NT2/D1 (cell line): Measurements from ENCODE around the gene APP.

Experiments used
- DNase-seq: peaks from one replicate; pipeline ENCODE4 v3.0.0-alpha.2; 2011; ENCODE audit warnings: low read depth, low spot score
- H3K27me3 ChIP-seq: 2 replicates; pipeline ENCODE4 v1.6.0; 2011; ENCODE audit warnings: mild to moderate bottlenecking; ENCODE audit not compliant: insufficient read length, insufficient read depth
- H3K36me3 ChIP-seq: 2 replicates; pipeline ENCODE4 v1.6.1; 2011; ENCODE audit warnings: mild to moderate bottlenecking, low read length, mixed read lengths; ENCODE audit not compliant: insufficient read depth, insufficient read length
- H3K4me1 ChIP-seq: 2 replicates; pipeline ENCODE4 v1.5.1; 2011; ENCODE audit not compliant: insufficient read depth, insufficient read length
- H3K4me3 ChIP-seq: 2 replicates; pipeline ENCODE4 v1.5.1; 2011; ENCODE audit warnings: low read depth; ENCODE audit not compliant: insufficient read length
- H3K9ac ChIP-seq: 2 replicates; pipeline ENCODE4 v1.6.0; 2011; ENCODE audit warnings: low read depth; ENCODE audit not compliant: insufficient read length
- H3K9me3 ChIP-seq: 2 replicates; pipeline ENCODE4 v1.5.1; 2011; ENCODE audit warnings: mild to moderate bottlenecking, low read length; ENCODE audit not compliant: insufficient read depth
- SUZ12 ChIP-seq: IDR thresholded peaks from 2 replicates; pipeline ENCODE4 v1.6.1; 2011; ENCODE audit not compliant: insufficient read length, insufficient read depth; ENCODE audit errors: extremely low read depth
- YY1 ChIP-seq: IDR thresholded peaks from 2 replicates; pipeline ENCODE4 v1.6.1; 2011; ENCODE audit not compliant: insufficient read length, insufficient read depth
- ZNF274 ChIP-seq: IDR thresholded peaks from 2 replicates; pipeline ENCODE4 v1.6.1; 2011; ENCODE audit warnings: mild to moderate bottlenecking, low read depth, low read length

The APP gene

DNA sequence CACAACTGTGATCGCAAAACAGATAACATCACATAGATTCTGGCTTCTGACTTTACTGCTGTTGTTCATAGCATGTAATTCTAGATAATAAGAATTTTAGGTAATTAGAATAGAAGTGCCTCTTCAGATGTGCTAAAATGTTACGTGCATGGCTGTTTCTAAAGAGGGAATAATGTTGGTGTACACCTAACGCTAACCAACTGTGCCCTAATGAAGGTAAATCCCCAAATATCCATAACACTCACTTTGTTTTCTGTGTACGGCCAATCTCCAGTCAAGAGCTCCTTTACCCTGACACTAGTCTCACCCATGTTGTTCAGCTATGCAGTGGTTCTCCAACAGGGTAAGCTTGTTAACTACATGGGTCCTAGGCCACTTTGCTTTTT is 44.4 kb downstream of the APP start:
- DNase-seq: no peak
- no peak overlapping the region for H3K9ac ChIP-seq
- H3K9me3 ChIP-seq: no peaks in the 10 kb centered on the region
- H3K4me3 ChIP-seq: no peak overlapping the region
- TF ChIP-seq YY1: no peak
- TF ChIP-seq ZNF274: no peak
- no peak for TF ChIP-seq SUZ12
- H3K36me3 ChIP-seq: peaks cover 5% of the 10 kb centered on the region
- H3K4me1 ChIP-seq: peaks cover 7% of the 10 kb centered on the region
- H3K27me3 ChIP-seq: no peaks in the 10 kb centered on the region

DNA sequence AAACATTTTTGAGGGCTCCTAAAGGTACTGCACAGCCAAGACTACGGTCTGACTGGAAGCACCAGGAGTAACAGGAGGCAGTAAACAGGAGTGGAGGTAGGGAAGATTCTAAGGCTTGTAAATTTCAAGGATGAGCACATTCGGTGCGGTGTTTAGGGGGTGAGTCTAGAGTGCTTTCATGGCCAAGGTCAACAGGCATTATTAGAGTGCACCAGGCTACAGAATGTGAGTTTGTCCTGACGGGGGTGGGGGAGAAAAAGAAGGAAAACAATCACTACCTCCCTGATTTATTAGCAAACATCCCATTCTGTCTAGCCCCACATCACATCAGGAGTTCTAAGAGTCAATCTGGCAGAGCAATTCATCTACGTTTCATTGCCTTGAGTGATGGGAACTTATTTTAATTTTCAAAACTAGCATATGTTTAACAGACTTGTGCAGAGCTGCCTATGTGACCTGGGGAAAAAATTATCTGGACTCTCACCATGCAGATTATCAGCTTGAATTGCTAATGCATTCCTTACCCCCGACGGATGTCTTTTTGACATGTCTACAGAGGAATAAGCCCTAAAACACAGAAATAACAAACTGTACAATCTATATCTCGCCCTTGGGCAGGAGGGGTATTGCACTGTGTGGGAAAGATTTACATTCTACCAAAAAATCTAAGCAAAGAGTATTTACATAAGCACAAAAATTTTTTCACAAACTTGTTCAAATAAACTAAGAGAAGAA is 45.0 kb downstream of the APP start:
- DNase-seq: no peak
- H3K4me1 ChIP-seq: peaks cover 7% of the 10 kb centered on the region
- H3K4me3 ChIP-seq: no peak overlapping the region

DNA sequence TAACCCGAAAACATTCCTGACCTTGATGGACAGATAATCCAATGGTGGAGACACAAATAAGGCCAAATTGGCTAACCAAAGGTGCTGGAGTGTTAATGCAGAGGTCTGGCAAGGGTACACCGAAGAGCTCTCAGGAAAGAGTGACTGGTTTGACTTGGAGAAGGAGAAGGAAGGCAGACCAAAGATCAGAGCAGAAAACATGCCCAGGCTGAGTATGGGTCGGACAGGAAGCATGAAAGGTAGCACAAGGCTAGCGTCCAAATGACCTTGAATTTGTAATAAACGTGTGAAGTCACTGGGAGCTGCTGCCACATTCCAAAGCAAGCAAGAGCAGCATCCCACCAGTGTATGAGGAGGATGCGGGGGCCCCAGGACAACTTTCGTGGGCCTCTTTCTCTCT is 45.7 kb downstream of the APP start:
- no peak overlapping the region for H3K4me3 ChIP-seq
- TF ChIP-seq ZNF274 (no peak), SUZ12 (no peak), YY1 (no peak)
- H3K9me3 ChIP-seq: no peaks in the 10 kb centered on the region
- DNase-seq: no peak
- peaks cover 10% of the 10 kb centered on the region for H3K36me3 ChIP-seq
- no peak overlapping the region for H3K9ac ChIP-seq
- H3K4me1 ChIP-seq: peaks cover 7% of the 10 kb centered on the region
- H3K27me3 ChIP-seq: no peaks in the 10 kb centered on the region

More for the DNA sequence above, 45.0 kb downstream of the APP start:
- H3K27me3 ChIP-seq: no peaks in the 10 kb centered on the region
- TF ChIP-seq SUZ12 (no peak), YY1 (no peak)
- H3K36me3 ChIP-seq: peaks cover 11% of the 10 kb centered on the region
- no peaks in the 10 kb centered on the region for H3K9me3 ChIP-seq
- H3K9ac ChIP-seq: no peak overlapping the region

DNA sequence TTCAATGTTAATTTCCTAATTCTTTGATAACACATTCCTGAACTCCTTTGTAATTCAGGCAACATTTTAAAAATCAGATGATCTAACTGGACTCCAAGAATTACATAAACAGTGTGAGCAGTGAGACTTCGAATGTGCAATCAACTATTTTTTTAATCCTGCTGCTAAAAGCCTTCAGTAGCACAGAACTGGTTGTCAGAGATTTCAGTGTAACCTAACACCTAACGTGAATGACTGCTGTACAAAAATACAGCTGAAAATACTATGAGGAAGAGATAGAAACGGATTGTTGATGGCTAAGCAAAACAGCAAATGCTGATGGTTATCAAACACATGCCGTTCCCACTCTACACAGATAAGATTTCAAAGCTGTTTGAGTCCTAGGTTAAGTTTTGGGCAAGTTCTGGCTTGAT is 46.1 kb downstream of the APP start:
- H3K4me1 ChIP-seq: peaks cover 7% of the 10 kb centered on the region

DNA sequence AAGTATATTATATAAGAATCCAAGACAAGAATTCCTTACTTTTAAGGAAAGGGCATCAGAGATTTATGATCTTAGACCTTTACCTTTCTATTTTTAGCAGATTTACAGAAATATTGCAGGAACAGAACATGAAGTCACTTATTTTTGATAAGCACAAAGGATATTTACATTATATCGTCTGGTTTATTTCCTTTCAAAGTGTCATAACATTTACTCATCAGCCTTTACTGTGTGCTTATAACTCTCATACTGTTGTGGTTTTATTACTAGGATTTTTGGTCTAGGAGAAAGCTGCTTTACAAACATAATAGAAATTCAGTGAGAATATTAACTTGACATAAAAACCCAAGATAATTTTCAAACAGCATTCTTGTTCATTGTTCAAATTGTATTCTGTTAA is 47.6 kb downstream of the APP start:
- Histone ChIP-seq H3K27me3 (no peaks in the 10 kb centered on the region), H3K36me3 (peaks cover 10% of the 10 kb centered on the region), H3K4me1 (peaks cover 7% of the 10 kb centered on the region), H3K9me3 (no peaks in the 10 kb centered on the region), H3K4me3 (no peak overlapping the region), H3K9ac (no peak overlapping the region)
- DNase-seq: no peak
- TF ChIP-seq YY1 (no peak), SUZ12 (no peak)

More for the DNA sequence above, 46.1 kb downstream of the APP start:
- peaks cover 10% of the 10 kb centered on the region for H3K36me3 ChIP-seq
- DNase-seq: no peak
- H3K4me3 ChIP-seq: no peak overlapping the region
- no peaks in the 10 kb centered on the region for H3K9me3 ChIP-seq
- no peak overlapping the region for H3K9ac ChIP-seq
- no peaks in the 10 kb centered on the region for H3K27me3 ChIP-seq
- TF ChIP-seq YY1 (no peak), ZNF274 (no peak), SUZ12 (no peak)

DNA sequence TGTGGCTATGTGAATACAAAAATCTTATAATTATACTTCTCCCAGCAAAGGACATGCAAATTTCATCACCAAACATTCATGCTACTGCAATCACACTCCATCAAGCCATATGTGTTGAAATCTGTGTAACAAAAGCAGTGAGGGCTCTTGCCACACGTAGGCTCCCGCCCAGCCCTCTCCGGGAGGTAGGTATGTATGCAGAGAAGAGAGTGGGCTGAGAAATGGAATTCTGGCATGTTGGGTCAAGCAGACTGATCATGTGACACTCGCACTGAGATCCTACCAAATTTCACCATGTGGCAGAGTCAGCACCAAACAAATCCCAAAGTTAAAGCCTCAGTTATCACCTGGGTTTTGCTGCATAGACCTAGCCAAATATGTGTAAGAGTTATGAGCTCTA is 49.7 kb downstream of the APP start:
- peaks cover 10% of the 10 kb centered on the region for H3K36me3 ChIP-seq
- H3K9me3 ChIP-seq: no peaks in the 10 kb centered on the region
- no peak overlapping the region for H3K4me3 ChIP-seq
- no peaks in the 10 kb centered on the region for H3K27me3 ChIP-seq
- no peak for DNase-seq
- TF ChIP-seq YY1 (no peak), ZNF274 (no peak), SUZ12 (no peak)
- H3K9ac ChIP-seq: no peak overlapping the region
- H3K4me1 ChIP-seq: peaks cover 7% of the 10 kb centered on the region

DNA sequence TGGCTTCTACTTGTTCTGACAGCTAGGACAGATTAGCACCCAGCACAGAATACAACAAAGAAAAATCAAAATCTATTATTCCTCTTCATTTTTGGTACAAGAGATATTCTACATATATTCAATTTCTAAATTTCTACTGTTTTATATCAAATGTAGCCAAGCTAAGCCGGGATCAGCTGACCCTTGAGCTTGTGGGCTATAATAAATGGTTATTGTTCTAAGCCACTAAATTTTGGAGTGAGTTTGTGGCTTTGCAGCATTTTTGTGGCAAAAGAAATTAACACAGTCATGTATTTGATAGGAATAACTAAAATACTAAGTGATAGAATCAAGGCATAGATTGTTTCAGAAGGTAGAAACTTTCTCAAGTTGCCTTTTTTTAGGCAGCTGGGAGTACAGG is 50.7 kb downstream of the APP start:
- TF ChIP-seq YY1: no peak
- no peak for TF ChIP-seq ZNF274
- no peak for TF ChIP-seq SUZ12
- Histone ChIP-seq H3K9ac (no peak overlapping the region), H3K4me3 (no peak overlapping the region), H3K9me3 (no peaks in the 10 kb centered on the region), H3K27me3 (no peaks in the 10 kb centered on the region), H3K36me3 (peaks cover 13% of the 10 kb centered on the region), H3K4me1 (peaks cover 4% of the 10 kb centered on the region)
- no peak for DNase-seq
